ENCODE measurements around the gene NUDT16.

DNA sequence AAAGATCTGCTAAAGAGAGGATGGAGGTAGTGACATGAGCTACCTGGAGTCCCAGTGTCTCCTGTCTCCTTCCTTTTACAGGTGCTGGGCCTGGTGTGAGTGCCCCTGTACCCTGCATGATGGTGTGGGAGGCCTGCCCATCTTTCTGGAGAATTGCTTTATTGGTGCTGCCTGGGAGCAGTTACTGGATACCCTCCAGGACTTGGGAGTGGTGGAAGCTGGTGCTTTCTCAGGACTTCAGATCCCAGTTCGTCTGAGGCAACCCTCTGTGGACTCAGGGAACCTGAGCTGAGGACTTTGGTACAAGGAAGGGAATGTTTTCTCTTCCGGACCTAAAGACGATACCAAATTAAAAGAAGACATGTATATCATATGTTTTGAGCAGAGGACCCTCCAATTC is 18.3 kb upstream of the NUDT16 start:
- no peak for TF ChIP-seq POLR2A (IDR thresholded peaks at IDR 0.05)
- TF ChIP-seq, protein P1, sequence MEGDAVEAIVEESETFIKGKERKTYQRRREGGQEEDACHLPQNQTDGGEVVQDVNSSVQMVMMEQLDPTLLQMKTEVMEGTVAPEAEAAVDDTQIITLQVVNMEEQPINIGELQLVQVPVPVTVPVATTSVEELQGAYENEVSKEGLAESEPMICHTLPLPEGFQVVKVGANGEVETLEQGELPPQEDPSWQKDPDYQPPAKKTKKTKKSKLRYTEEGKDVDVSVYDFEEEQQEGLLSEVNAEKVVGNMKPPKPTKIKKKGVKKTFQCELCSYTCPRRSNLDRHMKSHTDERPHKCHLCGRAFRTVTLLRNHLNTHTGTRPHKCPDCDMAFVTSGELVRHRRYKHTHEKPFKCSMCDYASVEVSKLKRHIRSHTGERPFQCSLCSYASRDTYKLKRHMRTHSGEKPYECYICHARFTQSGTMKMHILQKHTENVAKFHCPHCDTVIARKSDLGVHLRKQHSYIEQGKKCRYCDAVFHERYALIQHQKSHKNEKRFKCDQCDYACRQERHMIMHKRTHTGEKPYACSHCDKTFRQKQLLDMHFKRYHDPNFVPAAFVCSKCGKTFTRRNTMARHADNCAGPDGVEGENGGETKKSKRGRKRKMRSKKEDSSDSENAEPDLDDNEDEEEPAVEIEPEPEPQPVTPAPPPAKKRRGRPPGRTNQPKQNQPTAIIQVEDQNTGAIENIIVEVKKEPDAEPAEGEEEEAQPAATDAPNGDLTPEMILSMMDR (IDR thresholded peaks at IDR 0.05 in 4 of 5, conservative IDR thresholded peaks at IDR 0.05 in 1 of 5) = no peak
